GM12865 (cell line): ENCODE measurements around the gene RDH13.
"Not testable (repeated sequence)": the region's sequence is repeated elsewhere in the genome, so short reads cannot be mapped to it uniquely, and the experiment has no call there.

Experiments
- DNase-seq: peaks from one replicate; pipeline ENCODE4 v3.0.0; 2010; ENCODE audit warnings: low read depth
- H3K4me3 ChIP-seq: 2 replicates; pipeline ENCODE4 v1.5.1; 2011; ENCODE audit warnings: mild to moderate bottlenecking, low read depth, low read length, control low read depth
- CTCF ChIP-seq: IDR thresholded peaks from 2 replicates; pipeline ENCODE4 v1.5.1; 2011; ENCODE audit warnings: low read length, control low read depth, low read depth, inconsistent platforms; ENCODE audit not compliant: insufficient read depth; ENCODE audit errors: missing control alignments

Gene RDH13

DNA sequence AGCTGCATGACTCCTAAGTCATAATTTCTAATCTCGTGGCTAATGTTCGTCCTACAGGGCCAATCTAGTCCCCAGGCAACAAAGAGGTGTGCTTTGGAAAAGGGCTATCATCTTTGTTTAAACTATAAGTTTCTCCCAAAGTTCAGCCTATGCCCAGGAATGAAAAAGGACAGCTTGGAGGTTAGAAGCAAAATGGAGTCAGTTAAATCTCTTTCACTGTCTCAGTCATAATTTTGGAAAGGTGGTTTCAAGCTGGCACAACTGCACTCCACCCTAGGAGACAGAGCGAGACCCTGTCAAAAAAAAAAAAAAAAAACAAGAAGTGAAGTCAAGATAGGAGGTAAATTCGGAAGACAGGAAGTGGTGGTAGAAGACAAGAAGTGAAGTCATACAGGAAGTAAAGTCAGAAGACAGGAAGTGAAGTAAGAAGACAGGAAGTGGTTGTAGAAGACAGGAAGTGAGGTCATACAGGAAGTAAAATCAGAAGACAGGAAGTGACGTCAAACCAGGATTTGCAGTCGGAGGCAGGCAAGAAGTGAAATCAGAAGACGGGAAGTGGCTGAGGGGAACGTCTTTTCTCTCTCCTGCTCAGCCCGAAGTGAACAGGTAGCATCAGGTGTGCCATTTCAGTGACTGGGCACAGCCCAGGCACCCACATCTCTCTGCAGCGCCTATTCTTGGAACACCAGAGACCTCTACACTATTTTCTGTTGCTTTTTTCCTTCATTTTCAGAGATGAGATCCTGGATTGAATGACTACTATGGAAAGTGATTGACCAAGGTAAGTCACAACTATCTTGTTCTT, 57.1 kb downstream of the RDH13 start:
- no peak for TF ChIP-seq CTCF
- DNase-seq: peak; percentile 93
- H3K4me3 ChIP-seq: peak overlapping the region; percentile 75

DNA sequence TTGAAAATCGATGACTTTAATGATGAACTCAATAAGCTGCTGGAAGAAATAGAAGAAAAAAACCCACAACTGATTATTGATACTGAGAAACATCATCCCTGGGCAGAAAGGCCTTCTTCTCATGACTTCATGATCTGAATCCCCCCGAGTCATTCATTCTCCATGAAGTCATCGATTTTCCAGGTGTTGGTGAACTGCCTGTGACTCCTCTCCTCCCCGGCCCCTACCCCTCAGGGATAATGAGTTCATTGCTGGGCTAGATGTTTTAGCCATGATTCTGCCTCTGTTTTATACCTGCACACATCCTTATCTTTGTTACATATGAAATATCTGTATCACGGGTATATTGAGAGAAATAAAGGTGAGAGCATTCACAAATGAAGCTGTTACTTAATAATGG, 62.2 kb downstream of the RDH13 start:
- no peak for DNase-seq
- no peak for TF ChIP-seq CTCF
- no peak overlapping the region for H3K4me3 ChIP-seq

DNA sequence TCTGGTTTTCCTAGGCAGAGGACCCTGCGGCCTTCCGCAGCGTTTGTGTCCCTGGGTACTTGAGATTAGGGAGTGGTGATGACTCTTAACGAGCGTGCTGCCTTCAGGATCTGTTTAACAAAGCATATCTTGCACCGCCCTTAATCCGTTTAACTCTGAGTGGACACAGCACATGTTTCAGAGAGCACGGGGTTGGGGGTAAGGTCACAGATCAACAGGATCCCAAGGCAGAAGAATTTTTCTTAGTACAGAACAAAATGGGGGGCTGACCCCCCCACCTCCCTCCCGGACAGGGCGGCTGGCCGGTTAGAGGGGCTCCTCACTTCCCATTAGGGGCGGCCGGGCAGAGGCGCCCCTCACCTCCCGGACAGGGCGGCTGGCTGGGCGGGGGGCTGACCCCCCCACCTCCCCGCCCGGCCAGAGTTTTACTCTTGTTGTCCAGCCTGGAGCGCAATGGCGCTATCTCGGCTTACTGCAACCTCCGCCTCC, 64.2 kb downstream of the RDH13 start:
- DNase-seq, H3K4me3 ChIP-seq: not testable (repeated sequence)

DNA sequence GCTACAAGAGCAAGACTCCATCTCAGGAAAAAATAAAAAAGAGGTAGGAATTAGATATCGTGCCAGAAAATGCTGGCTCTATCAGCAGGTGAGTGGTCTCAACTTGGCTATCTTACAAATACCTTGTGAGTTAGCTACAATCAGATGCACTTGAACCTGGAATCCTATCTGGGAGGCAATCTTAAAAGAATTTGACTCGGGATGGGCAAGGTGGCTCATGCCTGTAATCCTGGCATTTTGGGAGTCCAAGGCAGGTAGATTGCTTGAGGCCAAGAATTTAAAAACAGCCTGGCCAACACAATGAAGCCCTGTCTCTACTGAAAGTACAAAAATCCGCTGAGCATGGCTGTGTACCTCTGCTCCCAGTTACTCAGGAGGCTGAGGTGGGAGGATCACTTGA, 67.4 kb downstream of the RDH13 start:
- no peak overlapping the region for H3K4me3 ChIP-seq
- no peak for TF ChIP-seq CTCF
- no peak for DNase-seq
